Suppressor macrophage treated with lipopolysaccharide for 1 hour (primary cell): Measurements from ENCODE around the gene CCNY.
"Not testable (repeated sequence)": the region's sequence is repeated elsewhere in the genome, so short reads cannot be mapped to it uniquely, and the experiment has no call there.

ENCODE experiments used
- DNase-seq, 3 donors: peaks; one replicate each; pipeline ENCODE4 v3.0.0-alpha.2; 2020 to 2022

CCNY gene

DNA sequence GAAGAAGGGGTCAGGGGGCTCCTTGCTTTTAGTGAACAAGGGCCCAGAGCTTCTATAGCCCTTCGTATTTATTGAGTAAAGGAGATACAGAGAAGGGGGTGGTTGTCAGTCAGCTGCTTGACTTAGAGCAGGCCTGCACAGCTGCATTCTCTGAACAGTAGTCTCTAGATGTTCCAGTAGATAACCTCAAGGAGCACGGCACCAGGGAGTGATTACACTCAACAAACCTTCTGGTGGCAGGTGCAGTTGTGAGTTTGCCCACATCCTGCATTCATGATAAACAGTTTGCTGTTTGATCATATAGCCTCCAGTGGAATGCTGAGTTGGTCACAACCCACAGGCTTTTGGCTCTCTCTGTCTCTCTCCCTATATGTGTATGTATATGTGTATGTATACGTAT lies 198.8 kb downstream of the CCNY start:
- DNase-seq: no peak

DNA sequence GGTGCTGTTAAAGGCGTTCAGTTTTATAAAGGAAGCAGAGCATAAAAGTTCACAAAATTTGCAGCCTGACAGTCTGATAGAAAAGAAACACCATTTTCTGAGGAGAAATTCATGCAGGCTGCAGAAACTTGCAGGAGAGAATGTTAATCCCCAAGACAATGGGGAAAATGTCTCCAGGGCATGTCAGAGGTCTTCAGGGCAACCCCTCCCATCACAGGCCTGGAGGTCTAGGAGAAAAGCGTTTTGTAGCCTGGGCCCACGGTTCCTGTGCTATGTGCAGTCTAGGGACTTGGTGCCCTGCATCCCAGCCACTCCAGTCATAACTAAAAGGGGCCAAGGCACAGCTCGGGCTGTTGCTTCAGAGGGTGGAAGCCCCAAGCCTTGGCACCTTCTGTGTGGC lies 200.5 kb downstream of the CCNY start:
- no peak for DNase-seq

DNA sequence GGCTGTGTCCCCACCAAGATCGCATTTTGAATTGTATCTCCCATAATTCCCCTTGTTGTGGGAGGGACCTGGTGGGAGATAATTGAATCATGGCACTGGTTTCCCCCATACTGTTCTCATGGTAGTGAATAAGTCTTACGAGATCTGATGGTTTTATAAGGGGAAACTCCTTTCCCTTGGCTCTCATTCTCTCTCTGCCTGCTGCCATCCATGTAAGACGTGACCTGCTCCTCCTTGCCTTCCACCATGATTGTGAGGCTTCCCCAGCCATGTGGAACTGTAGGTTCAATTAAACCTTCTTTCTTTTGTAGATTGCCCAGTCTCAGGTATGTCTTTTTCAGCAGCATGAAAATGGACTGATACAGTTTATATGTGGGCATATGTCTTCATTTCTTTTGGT lies 201.6 kb downstream of the CCNY start:
- DNase-seq: not testable (repeated sequence)

DNA sequence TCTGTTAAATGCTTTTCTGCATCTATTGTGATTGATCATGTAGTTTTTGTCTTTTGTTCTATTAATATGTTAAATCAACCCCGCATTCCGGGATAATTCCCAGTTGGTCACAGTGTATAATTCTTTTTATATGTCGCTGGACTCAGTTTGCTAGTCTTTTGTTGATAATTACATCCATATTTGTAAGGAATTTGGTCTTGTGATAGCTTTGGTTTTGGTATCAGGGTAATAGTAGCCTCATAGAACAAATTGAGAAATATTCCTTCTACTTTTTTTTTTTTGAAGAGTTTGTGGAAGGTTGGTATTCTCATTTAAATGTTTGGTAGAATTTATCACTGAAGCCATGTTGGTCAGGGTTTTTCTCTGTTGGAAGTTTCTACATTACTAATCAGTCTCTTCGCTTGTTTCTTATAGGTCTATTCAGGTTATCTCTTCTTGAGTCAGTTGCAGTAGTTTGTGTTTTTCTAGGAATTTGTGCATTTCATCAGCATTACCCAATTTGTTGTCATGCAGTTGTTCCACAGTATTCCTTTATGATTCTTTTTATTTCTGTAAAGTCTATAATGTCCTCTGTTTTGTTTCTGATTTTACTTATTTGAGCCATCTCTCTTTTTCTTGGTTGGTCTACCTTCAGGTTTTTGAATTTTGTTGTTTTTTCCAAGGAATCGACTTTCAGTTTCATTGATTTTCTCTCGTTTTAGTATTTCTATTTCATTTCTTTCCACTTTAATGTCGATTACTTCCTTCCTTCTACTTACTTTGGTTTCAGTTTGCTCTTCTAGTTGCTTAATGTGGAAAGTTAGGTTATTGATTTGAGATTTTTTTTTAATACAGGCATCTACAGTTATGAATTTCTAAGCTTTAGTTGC lies 204.2 kb downstream of the CCNY start:
- no peak for DNase-seq

DNA sequence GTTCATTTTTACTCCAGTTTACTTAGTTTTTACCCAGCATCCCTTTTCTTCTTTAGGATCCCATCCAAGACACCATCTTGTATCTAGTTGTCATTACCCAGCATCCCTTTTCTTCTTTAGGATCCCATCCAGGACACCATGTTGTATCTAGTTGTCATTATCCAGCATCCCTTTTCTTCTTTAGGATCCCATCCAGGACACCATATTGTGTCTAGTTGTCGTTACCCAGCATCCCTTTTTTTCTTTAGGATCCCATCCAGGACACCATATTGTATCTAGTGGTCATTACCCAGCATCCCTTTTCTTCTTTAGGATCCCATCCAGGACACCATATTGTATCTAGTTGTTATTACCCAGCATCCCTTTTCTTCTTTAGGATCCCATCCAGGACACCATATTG lies 205.4 kb downstream of the CCNY start:
- DNase-seq: no peak

DNA sequence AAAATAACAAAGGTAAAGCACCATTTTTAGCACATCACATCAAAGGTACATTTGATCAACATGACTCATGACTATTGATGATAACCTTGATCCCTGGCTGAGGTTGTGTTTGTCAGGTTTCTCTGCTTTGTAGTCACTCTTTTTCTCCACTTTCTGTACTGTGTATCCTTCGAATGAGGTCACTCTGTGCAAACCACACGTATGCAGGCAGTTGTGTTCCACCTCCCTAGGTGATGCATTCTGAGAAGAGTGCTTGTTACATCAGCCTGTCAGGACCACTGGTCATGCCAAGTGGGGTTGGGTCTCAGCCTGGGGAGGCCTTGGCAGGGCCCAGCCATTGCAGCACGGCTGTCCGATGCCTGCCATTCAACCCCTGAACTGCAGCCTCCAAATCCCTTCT lies 206.0 kb downstream of the CCNY start:
- no peak for DNase-seq

DNA sequence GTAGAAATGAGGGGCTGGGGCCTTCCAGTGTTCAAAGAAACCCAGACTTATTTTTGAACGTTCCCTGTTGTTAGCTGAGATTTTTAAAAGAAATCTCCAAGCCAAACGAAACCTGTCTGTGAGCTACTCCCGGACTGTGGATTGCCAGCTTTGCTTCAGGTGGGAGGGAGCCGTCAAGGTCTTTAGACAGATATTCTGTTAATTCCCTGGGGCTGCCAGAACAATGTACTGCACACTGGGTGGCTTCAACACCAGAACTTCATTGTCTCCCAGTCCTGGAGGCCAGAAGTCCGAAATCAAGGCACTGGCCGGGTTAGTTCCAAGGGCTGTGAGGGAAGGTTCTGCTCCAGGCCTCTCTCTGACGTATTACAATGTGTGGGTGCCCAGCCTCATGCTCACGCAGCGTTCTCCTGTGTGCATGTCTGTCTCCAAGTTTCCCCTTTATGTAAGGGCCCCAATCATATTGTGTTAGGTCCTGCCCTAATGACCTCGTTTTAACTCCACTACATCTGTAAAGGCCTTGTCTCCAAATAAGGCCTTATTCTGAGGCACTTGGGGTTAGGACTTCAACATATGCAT lies 208.9 kb downstream of the CCNY start:
- no peak for DNase-seq

DNA sequence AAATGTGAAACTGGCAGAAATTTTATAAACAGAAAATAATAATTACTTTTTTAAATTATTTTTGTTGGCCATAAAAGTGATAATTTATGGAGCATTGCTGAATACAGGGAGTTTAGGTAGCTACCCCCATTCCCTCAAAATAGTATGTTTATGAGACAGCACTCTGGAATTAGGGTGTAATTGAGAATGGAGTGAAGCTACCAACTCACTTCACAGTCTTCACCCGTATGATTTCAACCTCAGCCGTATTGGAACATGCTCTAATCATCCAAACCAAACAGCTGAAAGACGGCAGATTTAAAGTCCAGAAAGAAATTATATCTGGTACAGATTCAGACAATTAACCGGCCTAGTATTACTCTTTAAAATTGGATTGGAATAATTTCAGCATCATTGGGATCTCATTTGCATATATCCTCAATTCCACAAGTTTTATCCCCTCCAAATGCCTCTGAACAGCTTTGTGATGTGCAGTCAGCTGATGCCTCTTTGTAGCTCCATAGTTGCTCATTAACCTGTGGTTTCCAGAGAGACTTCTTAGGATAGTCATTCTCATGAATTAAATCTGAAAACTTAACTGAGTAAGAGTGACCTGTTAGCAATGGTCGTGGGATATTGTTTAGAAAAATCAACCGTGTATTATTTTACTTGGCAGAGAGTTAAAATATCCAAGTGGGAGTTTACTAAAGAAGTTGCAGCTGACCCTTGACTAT lies 209.7 kb downstream of the CCNY start:
- DNase-seq: no peak

DNA sequence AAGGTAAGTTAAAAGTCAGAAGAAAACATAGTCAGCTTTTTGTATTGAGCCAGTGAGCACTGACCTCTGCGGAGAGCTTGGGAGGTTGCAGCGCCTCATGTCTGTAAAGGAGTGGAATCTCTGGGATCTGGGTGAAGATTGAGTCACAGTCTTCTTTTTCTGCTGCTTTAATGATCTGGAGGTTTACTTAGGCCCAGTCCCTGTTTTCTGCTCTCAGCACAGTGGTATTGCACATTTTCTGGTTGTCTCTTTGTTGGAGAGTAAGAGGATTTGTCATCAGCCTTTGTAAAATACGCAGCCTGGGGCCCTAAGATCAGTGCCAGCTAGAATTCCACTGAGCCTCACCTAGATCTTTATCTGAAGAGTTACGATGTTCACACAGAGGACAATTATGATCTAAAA lies 210.5 kb downstream of the CCNY start:
- DNase-seq: no peak

DNA sequence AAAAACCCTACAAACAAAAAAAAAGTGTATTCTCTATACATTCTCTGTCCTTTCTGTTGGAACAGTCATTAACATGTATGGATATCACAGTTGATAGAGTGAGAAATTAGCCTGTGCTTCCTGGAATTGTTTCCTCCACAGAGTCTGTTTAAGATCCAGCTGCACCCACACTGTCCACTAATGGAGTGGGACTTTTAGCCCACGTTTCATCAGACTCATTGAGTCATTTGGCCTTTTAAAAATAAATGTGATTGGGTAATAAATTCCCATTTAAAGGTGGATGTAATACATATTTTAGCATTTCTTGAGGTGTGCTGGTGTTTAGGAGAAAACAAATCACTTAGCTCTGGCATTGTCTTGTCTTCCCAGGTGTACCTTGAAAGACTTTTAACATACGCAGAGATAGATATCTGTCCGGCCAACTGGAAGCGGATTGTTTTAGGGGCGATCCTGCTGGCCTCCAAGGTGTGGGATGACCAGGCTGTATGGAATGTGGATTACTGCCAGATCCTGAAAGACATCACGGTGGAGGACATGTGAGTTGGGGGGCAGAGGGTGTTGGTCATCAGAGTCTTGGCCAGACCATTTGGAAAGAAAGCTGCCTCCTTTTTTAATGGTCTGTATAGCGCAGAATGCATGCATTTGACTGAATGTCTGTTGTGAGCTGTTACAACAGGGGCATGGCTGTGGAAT lies 216.5 kb downstream of the CCNY start:
- DNase-seq: peak; percentile 22 to 45 (median 43)

DNA sequence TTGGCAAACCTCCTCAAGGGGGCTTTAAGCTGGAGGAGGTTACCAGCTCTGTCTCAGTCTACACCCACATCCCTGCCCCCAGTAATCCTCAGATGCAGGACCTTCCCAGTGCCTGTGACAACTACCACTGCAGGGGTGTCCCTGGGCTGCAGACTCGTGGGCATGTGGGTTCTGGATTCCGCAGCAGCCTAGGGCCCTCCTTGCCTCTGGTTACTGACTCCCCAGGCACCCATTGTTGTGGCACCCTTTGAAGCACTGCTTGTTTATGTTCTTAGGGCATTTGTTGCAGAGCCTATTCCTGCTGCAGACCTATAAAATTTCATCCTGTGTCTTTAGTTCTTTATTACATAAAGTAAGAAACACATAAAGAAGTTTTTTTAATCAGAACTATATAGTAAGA lies 217.7 kb downstream of the CCNY start:
- no peak for DNase-seq

DNA sequence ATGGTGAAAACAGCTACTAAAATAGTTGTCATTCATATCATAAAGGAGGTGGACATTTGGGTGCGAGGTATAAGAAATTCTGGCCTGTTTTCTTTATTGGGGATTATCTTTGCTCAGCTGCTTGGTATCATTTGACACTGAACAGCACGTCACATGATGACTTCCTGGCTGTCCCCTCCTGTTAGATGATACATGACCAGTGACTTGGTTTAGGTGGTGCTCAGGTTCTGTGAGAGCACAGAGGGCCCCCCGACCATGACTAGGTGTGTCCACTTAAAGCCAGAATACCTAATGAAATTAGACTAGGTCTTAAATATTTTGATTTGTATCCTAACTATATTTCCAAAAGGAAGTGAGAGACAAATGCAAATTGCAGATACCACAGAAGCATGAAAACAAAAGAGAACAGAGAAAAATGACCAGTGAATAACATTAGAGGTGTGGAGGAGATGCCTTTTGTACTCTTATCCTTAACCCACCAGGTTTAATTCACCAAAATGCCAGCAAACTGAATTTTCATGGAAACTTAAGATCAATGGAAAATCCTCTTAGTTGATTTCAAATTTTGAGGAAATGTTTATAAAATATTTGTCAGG lies 218.2 kb downstream of the CCNY start:
- DNase-seq: no peak

DNA sequence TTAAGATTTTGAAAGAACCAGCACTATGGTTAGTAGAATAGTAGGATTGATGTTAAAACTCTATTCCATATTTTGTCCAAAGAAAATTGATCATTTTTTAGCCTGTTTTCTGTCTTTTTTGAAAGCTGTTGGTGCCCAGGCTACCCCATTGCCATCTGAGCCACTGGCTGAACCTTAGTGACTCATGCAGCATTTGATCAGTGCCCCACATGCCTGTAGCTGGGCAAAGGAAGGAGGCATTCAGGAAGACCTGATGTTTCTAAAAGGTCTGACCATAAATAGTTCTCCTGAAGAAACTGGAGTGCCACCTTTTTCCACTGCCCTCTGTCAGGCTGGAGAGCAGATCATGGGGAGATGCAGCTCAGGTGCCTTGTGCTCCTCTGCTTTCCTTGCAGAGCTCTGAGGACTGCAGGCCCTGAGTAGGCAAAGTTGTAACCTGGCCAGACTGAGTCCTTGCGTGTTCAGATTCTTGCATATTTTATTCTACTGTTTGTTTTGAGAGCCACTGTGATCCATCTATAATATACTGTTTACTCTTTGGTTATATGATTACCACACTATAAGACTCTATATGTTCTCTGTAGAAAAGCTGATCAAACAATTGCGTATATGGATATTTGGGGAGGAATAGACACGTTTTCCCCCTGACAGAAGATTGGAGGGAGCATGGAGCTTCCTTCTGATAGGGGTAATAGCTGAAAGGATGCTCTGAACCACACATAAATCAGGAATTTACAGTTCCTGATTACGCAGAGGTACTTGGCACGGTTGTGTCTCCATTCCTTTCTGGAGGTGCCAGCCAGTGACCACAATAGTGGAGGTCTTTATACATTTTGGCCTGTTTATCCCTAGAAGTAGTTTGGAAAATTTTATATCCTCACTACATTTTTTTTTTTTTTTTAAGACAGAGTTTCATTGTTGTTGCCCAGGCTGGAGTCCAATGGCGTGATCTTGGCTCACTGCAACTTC lies 219.9 kb downstream of the CCNY start:
- DNase-seq: no peak

DNA sequence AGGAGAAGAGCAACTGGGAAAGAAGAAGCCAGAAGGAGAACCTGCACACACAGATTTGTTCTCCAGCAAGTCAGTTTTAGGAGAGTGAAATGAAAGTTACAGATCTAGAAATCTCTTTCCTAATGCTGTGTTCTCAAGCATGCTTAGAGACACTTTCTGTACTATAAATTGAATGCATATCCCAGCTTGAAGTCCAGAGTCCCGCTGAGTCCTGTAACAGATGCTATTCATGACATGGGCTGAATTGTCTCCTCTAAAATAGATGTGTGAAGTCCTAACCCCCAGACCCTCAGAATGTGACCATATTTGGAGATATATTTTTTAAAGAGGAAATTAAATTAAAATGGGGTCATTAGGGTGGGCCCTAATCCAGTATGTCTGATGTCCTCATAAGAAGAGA lies 222.0 kb downstream of the CCNY start:
- DNase-seq: no peak

DNA sequence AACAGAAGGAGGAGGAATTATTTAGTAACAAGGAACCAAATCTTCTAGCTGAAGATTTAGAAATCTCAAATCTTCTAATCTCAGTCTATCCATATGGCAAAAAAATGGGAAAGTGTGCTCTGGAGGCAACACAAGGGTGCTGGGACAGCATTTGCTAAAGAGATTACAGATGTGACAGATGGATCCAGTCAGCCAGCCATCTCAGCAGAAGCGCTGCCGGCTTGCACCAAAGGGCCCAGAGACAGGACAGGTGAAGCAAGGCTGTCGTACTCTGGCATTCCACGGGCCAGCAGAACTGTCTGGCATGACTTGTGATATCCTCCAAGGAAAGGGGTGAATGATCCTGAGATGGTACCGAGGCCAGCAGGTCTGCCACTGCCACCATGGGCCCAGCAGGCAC lies 223.1 kb downstream of the CCNY start:
- no peak for DNase-seq

DNA sequence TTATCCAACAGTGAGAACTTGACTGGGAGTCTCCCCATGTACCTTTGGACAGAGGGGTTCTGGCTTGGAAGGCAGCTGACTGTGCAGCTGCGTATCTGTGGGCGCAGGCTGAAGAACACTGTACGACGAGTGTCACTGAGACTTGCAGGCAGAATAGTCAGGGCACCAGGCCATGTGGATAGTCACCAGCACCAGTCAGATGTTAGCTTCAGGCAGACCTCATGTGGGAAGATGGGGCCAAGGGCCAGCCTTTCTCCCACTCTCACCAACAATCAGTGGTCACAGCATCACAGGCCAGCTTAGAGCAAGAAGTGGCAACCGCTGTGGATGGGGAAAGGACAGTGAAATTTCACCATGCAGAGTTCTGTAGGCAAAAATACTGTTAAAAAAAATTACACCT lies 225.4 kb downstream of the CCNY start:
- no peak for DNase-seq

DNA sequence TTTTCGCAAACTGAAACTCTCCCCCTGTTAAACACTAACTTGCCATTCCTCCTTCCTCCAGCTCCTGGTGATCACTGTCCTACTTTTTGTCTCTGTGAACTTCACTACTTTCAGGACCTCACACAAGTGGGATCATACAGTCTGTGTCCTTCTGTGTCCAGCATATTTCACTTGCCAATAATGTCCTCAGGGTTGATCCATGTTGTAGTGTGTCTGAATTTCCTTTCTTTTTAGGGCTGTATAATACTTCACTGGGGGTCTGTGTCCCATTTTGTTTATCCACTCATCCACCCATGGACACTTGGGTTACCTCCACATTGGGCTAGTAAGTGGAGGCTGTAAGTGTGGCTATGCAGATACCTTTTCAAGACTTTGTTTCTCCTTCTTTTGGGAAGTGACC lies 226.1 kb downstream of the CCNY start:
- DNase-seq: no peak

DNA sequence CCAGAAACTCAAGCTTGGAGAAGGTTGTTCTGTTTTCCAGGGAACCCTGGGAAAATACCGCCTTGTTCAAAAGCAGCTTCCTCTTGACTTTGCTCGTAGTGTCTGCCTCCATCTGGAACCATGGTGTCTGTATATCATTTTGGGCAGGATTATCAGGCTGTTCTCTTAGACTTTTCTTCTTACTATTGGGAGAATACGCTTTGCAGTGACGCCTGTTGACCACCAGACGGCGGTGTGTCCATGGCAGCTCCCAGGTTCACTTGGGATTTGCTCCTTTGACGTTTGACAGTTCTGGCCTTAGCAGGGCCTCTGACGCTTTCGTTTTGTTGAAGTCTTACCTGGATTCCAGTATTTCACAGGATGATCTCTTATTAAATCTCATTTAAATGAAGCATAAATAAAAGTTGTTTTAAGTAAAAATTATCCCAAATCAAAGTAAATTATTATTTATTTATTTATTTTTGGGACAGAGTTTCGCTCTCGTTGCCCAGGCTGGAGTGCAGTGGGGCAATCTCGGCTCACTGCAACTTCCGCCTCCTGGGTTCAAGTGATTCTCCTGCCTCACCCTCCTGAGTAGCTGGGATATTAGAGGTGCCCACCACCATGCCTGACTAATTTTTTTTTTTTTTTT lies 227.1 kb downstream of the CCNY start:
- DNase-seq: peak; percentile 57 to 71 (median 70)

DNA sequence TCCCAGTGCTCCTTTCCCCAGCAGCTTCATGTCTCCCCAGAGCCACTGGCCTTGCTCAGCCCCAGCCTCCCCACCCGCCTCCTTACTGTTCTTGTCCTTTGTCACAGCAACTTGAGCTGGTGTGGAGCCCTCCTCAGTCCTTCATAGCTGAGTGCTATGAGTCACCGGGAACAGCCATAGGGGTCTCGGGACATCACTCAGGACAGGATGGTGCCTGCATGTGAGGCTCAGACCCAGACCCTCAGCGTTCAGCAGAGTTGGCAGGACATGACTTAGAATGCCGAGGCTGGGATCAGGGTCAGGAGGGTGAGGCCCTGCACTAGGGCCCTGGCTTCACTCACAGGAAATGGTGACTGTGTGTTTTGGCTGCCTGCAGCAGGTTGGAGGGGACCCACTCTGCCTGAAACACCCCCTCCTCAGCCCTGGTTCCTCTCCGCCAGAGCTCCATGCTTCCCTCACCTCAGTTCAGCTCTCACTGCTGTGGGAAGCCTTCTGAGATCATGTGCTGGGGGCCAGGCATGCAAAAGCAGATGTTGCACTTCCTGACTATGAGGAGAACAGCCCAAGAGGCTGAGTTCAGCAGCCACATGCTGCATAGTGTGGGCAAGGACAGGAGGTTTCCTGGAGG lies 228.1 kb downstream of the CCNY start:
- DNase-seq: peak; percentile 57 to 67 (median 59)

DNA sequence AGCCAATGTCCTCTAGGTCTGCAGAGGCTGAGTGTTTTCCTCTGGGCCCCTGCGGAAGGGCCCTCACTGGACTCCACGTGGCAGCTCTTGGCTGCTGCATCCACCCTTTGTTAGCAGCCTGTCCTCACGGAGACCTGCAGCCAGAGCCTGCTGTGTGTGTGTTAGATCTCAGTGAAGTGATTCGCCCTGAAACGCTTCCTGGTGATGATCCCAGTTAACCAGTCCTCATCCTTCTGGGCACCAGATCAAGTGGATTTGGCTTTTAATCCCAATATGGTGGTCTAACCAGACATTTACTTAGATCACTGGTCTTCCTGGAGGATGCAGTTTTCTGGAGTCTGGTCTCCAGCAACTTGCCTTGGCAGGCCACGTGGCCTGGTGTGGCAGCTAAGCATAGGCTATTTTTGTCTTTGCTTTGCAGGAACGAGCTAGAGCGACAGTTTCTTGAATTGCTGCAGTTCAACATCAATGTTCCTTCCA lies 229.3 kb downstream of the CCNY start:
- no peak for DNase-seq

DNA sequence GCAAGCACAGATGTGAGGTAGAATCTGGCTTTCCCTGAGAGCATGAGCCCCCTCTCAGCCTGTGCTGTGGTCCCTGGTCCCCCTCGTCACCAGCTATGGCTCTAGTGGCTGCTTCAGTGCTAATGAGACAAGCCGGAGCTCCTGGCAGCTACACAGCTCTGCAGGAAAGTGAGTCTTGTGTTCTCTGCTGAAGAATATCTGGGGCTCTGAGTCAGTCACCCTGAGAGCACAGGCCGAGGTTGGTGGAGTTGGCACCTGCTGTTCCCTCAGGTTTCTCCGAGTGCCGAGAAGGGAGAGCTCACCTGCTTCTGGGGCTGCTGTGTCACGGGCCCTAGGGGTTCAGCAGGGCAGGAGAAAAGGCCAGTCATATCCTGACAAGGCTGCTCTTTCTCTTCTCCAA lies 231.6 kb downstream of the CCNY start:
- DNase-seq: no peak
